Astrocyte (in vitro differentiated cells and primary cell): ENCODE data around the gene AIPL1. TPM values are rescaled to one million over a fixed set of nuclear protein-coding genes. Genes with fewer than 3 reads are reported as not detected.

Experiments
- DNase-seq: peaks from one replicate; pipeline ENCODE4 v3.0.0-alpha.2; 2010; ENCODE audit warnings: low read depth
- FAIRE-seq: peaks from 2 replicates; lab custom pipeline; 2011; peaks lifted over from hg19 to GRCh38; lab: Jason Lieb, UNC
- H2AFZ ChIP-seq: 2 replicates; pipeline ENCODE4 v1.6.0; 2012; ENCODE audit warnings: low read depth, low read length, inconsistent platforms
- H3K27ac ChIP-seq: 2 replicates; pipeline ENCODE4 v1.5.1; 2011; ENCODE audit warnings: low read depth, low read length, inconsistent platforms
- H3K27me3 ChIP-seq: 2 replicates; pipeline ENCODE4 v1.6.0; 2011; ENCODE audit warnings: low read length, inconsistent platforms; ENCODE audit not compliant: insufficient read depth
- H3K36me3 ChIP-seq: 2 replicates; pipeline ENCODE4 v1.5.1; 2011; ENCODE audit warnings: low read length, inconsistent platforms; ENCODE audit not compliant: insufficient read depth
- H3K4me1 ChIP-seq: 2 replicates; pipeline ENCODE4 v1.5.1; 2011; ENCODE audit warnings: low read length, inconsistent platforms; ENCODE audit not compliant: insufficient read depth
- H3K4me2 ChIP-seq: 2 replicates; pipeline ENCODE4 v1.6.0; 2012; ENCODE audit warnings: low read length, inconsistent platforms
- H3K4me3 ChIP-seq: 2 replicates; pipeline ENCODE4 v1.5.1; 2011; ENCODE audit warnings: low read depth, mild to moderate bottlenecking, low read length, inconsistent platforms; ENCODE audit not compliant: insufficient read depth
- H3K79me2 ChIP-seq: 2 replicates; pipeline ENCODE4 v1.6.0; 2012; ENCODE audit warnings: mild to moderate bottlenecking, low read length, inconsistent platforms; ENCODE audit not compliant: insufficient read depth
- H3K9ac ChIP-seq: 2 replicates; pipeline ENCODE4 v1.6.0; 2012; ENCODE audit warnings: mild to moderate bottlenecking, low read length, inconsistent platforms
- H3K9me3 ChIP-seq: 2 replicates; pipeline ENCODE4 v1.5.1; 2012; ENCODE audit warnings: low read depth, mild to moderate bottlenecking, low read length, inconsistent platforms; ENCODE audit not compliant: insufficient read depth
- H4K20me1 ChIP-seq: 2 replicates; pipeline ENCODE4 v1.6.0; 2012; ENCODE audit warnings: low read length, inconsistent platforms; ENCODE audit not compliant: insufficient read depth
- H3K27ac Mint-ChIP-seq: one replicate; pipeline ENCODE4 v1.8.0; 2021; ENCODE audit warnings: mild to moderate bottlenecking, mixed read lengths; ENCODE audit not compliant: unreplicated experiment
- H3K27me3 Mint-ChIP-seq: one replicate; pipeline ENCODE4 v1.8.0; 2021; ENCODE audit warnings: low read depth, mixed read lengths; ENCODE audit not compliant: unreplicated experiment
- H3K36me3 Mint-ChIP-seq: one replicate; pipeline ENCODE4 v1.8.0; 2021; ENCODE audit warnings: low read depth, mixed read lengths; ENCODE audit not compliant: unreplicated experiment
- H3K4me1 Mint-ChIP-seq: one replicate; pipeline ENCODE4 v1.8.0; 2021; ENCODE audit warnings: low read depth, mixed read lengths; ENCODE audit not compliant: unreplicated experiment
- H3K4me3 Mint-ChIP-seq: one replicate; pipeline ENCODE4 v1.8.0; 2021; ENCODE audit warnings: mild to moderate bottlenecking, moderate library complexity, mixed read lengths; ENCODE audit not compliant: unreplicated experiment
- H3K9me3 Mint-ChIP-seq: one replicate; pipeline ENCODE4 v1.8.0; 2021; ENCODE audit warnings: mild to moderate bottlenecking, mixed read lengths; ENCODE audit not compliant: unreplicated experiment
- EZH2 ChIP-seq: IDR thresholded peaks from 2 replicates; pipeline ENCODE4 v1.6.1; 2012; ENCODE audit warnings: mild to moderate bottlenecking, low read length, inconsistent platforms; ENCODE audit not compliant: insufficient read depth
- total RNA-seq: library from RNA; stranded (reverse); gene quantifications from 2 replicates; pipeline ENCODE4 v1.2.1, GENCODE V29; 2021
- TF ChIP-seq, protein P1 (sequence below): IDR thresholded peaks from 2 replicates; pipeline ENCODE4 v1.5.1; 2011; ENCODE audit warnings: low read depth, mild to moderate bottlenecking, inconsistent platforms, low read length, moderate library complexity; ENCODE audit not compliant: insufficient read depth

AIPL1 gene
- total RNA-seq, 1 donor from 2014 or later = not detected

DNA sequence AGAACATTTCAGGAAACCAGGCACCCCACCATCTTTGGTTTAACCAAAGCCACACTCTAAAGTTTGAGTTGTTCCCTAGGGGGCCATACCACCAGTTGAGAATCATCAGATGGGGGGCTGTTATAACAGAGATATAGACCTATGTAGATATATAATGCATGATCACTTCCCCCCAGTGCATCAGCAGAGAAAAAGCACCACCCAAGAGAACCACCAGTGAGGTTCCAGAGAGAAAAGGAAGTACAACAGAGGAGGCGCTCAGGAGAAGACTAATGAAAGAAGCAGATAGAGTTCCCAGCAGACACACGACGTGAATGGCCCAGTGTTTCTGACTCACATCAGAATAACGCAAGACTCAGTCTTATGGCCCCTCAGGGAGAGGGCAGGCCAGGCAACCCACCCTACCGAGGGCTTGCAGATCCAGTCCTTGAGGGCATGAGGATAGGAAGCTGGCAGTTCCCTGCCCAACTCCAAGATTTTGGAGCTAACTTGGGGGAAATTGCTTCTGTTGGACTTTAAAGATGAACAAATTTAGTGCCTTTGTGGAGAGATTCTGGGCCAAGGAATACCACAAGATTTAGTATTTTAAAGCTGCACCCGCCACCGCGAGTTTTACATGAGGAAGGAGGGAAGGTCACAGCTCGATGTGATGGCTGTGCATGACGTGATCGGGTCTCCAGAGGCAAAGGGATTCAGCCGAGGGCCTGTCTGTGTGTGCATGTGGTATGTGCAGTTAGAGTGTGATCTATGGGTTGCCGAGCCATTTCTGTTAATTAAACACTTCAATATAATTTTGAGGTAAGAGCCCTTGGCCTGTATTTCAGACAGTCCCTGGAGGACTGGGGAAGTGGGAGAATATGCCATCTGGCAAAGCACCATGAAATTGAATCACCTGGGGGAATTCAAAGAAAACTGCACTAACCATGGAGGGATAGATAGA, 53.1 kb downstream of the AIPL1 start:
- H3K27me3 Mint-ChIP-seq = peaks cover 15% of the 10 kb centered on the region
- H2AFZ ChIP-seq = no peak overlapping the region
- H3K36me3 Mint-ChIP-seq = peaks cover 2% of the 10 kb centered on the region
- H3K4me3 Mint-ChIP-seq = no peak overlapping the region
- no peak for FAIRE-seq
- H3K27me3 ChIP-seq = peaks cover 6% of the 10 kb centered on the region
- H3K4me2 ChIP-seq = no peak overlapping the region
- no peak for TF ChIP-seq EZH2
- TF ChIP-seq, protein P1, sequence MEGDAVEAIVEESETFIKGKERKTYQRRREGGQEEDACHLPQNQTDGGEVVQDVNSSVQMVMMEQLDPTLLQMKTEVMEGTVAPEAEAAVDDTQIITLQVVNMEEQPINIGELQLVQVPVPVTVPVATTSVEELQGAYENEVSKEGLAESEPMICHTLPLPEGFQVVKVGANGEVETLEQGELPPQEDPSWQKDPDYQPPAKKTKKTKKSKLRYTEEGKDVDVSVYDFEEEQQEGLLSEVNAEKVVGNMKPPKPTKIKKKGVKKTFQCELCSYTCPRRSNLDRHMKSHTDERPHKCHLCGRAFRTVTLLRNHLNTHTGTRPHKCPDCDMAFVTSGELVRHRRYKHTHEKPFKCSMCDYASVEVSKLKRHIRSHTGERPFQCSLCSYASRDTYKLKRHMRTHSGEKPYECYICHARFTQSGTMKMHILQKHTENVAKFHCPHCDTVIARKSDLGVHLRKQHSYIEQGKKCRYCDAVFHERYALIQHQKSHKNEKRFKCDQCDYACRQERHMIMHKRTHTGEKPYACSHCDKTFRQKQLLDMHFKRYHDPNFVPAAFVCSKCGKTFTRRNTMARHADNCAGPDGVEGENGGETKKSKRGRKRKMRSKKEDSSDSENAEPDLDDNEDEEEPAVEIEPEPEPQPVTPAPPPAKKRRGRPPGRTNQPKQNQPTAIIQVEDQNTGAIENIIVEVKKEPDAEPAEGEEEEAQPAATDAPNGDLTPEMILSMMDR = no peak
- H3K4me3 ChIP-seq = no peak overlapping the region
- no peak overlapping the region for H3K27ac ChIP-seq
- DNase-seq = no peak
- H3K4me1 ChIP-seq = no peaks in the 10 kb centered on the region
- H4K20me1 ChIP-seq = no peaks in the 10 kb centered on the region
- no peak overlapping the region for H3K9ac ChIP-seq
- H3K9me3 Mint-ChIP-seq = peaks cover 2% of the 10 kb centered on the region
- H3K9me3 ChIP-seq = no peaks in the 10 kb centered on the region
- H3K79me2 ChIP-seq = no peaks in the 10 kb centered on the region
- H3K36me3 ChIP-seq = no peaks in the 10 kb centered on the region
- H3K27ac Mint-ChIP-seq = no peak overlapping the region
- peaks cover 4% of the 10 kb centered on the region for H3K4me1 Mint-ChIP-seq

DNA sequence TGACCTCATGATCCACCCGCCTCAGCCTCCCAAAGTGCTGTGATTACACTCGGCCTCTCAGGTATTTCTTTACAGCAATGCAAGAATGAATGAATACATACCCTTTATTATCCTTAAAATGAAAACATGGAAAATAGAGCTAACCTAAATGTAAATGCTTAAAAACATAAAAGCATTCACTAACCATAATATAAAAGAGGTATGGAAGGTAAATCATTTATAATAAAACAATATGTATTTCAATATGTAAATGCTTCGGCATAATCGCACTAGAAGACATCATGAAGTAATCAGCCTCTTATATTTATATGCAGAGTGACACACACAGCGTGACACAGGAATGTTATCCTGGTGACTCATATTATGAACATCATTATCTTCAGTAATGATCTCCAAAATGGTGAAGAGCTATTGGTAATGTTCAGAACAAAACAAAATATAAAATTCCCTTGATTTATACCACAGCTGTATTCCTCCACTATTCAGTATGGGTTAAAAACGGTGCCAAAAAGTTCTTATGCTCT, 53.9 kb downstream of the AIPL1 start:
- H3K27me3 Mint-ChIP-seq = peaks cover 11% of the 10 kb centered on the region
- H3K27ac ChIP-seq = no peak overlapping the region

More for the DNA sequence above, 53.9 kb downstream of the AIPL1 start:
- peaks cover 2% of the 10 kb centered on the region for H3K36me3 Mint-ChIP-seq
- no peaks in the 10 kb centered on the region for H3K9me3 ChIP-seq
- H3K36me3 ChIP-seq = no peaks in the 10 kb centered on the region
- peak; percentile 38 for DNase-seq
- FAIRE-seq = no peak
- H3K27ac Mint-ChIP-seq = no peak overlapping the region
- H3K4me3 ChIP-seq = no peak overlapping the region
- no peak for TF ChIP-seq EZH2
- TF ChIP-seq, protein P1 = no peak
- H4K20me1 ChIP-seq = no peaks in the 10 kb centered on the region
- peaks cover 6% of the 10 kb centered on the region for H3K27me3 ChIP-seq
- no peak overlapping the region for H2AFZ ChIP-seq
- H3K79me2 ChIP-seq = no peaks in the 10 kb centered on the region
- H3K4me1 Mint-ChIP-seq = peaks cover 5% of the 10 kb centered on the region
- no peaks in the 10 kb centered on the region for H3K4me1 ChIP-seq
- H3K4me2 ChIP-seq = no peak overlapping the region
- H3K9me3 Mint-ChIP-seq = peaks cover 2% of the 10 kb centered on the region
- H3K9ac ChIP-seq = no peak overlapping the region
- H3K4me3 Mint-ChIP-seq = no peak overlapping the region
